IMR-90 (cell line): Measurements from ENCODE around the gene NTRK2. TPM values are rescaled to one million over a fixed set of nuclear protein-coding genes. Genes with fewer than 3 reads are reported as not detected.

Source experiments
- ATAC-seq: fragments of 200-7000 bp; cut with Tn5 transposase; 2 replicates; pipeline ENCODE4 v1.9.1; 2020; ENCODE audit warnings: low read depth, mild to moderate bottlenecking, moderate library complexity
- BruUV-seq: library from RNA; stranded (reverse); fragments of 400-500 nt; replicated peaks from 2 replicates; lab custom pipeline; 2021; lab: Mats Ljungman, UMichigan
- CTCF ChIA-PET: fragments of 300-600 bp; formaldehyde crosslinking; extraction: SDS; loops from one replicate; lab custom pipeline; 2021; ENCODE audit warnings: antibody characterized with exemption; lab: Yijun Ruan, JAX
- POLR2A ChIA-PET: fragments of 300-600 bp; sonication (Branson Sonifier 250); formaldehyde crosslinking; loops from one replicate; lab custom pipeline; 2022; ENCODE audit warnings: antibody characterized with exemption; ENCODE audit not compliant: unreplicated experiment; lab: Charles Lee
- DNase-seq: peaks from one replicate; pipeline ENCODE4 v3.0.0; 2013
- H2AFZ ChIP-seq: replicated peaks from 2 replicates; pipeline ENCODE3; 2013; ENCODE audit warnings: low read length, mild to moderate bottlenecking; ENCODE audit not compliant: poor library complexity
- H2AK5ac ChIP-seq: 2 replicates; pipeline ENCODE4 v1.6.1; 2013; ENCODE audit warnings: low read depth, low read length, inconsistent platforms
- H2AK9ac ChIP-seq: replicated peaks from 2 replicates; pipeline ENCODE3; 2013; ENCODE audit warnings: mild to moderate bottlenecking, low read depth, low read length, moderate library complexity; ENCODE audit not compliant: poor library complexity
- H2BK120ac ChIP-seq: 2 replicates; pipeline ENCODE4 v1.6.1; 2013; ENCODE audit warnings: low read depth, low read length, inconsistent platforms
- H2BK15ac ChIP-seq: 3 replicates; pipeline ENCODE4 v1.6.1; 2013; ENCODE audit warnings: low read depth, low read length, inconsistent platforms
- H2BK20ac ChIP-seq: 2 replicates; pipeline ENCODE4 v1.6.1; 2013; ENCODE audit warnings: low read depth, mild to moderate bottlenecking, inconsistent platforms, low read length, moderate library complexity
- H2BK5ac ChIP-seq: 2 replicates; pipeline ENCODE4 v1.6.1; 2013; ENCODE audit warnings: mild to moderate bottlenecking, low read depth, low read length, inconsistent platforms; ENCODE audit not compliant: poor library complexity, severe bottlenecking
- H3K14ac ChIP-seq: replicated peaks from 2 replicates; pipeline ENCODE4 v1.6.1; 2013; ENCODE audit warnings: low read depth, low read length, inconsistent platforms
- H3K18ac ChIP-seq: 2 replicates; pipeline ENCODE4 v1.6.1; 2013; ENCODE audit warnings: low read depth, low read length, control low read depth
- H3K23ac ChIP-seq: 2 replicates; pipeline ENCODE4 v1.6.1; 2013; ENCODE audit warnings: low read depth, low read length, inconsistent platforms
- H3K27ac ChIP-seq: 2 replicates; pipeline ENCODE4 v1.5.1; 2013; ENCODE audit warnings: mild to moderate bottlenecking, control low read depth, low read length; ENCODE audit not compliant: insufficient read depth
- H3K27me3 ChIP-seq: 2 replicates; pipeline ENCODE4 v1.6.1; 2013; ENCODE audit warnings: low read length; ENCODE audit not compliant: control insufficient read depth, insufficient read depth
- H3K36me3 ChIP-seq: 2 replicates; pipeline ENCODE4 v1.6.1; 2013; ENCODE audit warnings: low read length, mixed read lengths; ENCODE audit not compliant: control insufficient read depth, insufficient read depth
- H3K4ac ChIP-seq: 2 replicates; pipeline ENCODE4 v1.6.1; 2013; ENCODE audit warnings: low read depth, low read length, inconsistent platforms
- H3K4me1 ChIP-seq: 2 replicates; pipeline ENCODE4 v1.6.1; 2013; ENCODE audit warnings: low read length, mixed read lengths; ENCODE audit not compliant: control insufficient read depth, insufficient read depth
- H3K4me2 ChIP-seq: 2 replicates; pipeline ENCODE4 v1.6.1; 2013; ENCODE audit warnings: low read depth, mild to moderate bottlenecking, control low read depth, low read length, moderate library complexity
- H3K4me3 ChIP-seq: 2 replicates; pipeline ENCODE4 v1.5.1; 2013; ENCODE audit warnings: low read depth, mild to moderate bottlenecking, control low read depth, low read length, moderate library complexity; ENCODE audit not compliant: insufficient read depth
- H3K56ac ChIP-seq: 2 replicates; pipeline ENCODE4 v1.6.1; 2013; ENCODE audit warnings: low read length, inconsistent platforms; ENCODE audit not compliant: insufficient read depth; ENCODE audit errors: extremely low read depth
- H3K79me1 ChIP-seq, 2 experiments: 2 replicates each; pipeline ENCODE4 v1.6.1; 2013; ENCODE audit warnings: low read length in 2 of 2, inconsistent platforms in 1 of 2, low read depth in 1 of 2
- H3K9ac ChIP-seq: 2 replicates; pipeline ENCODE4 v1.6.1; 2013; ENCODE audit warnings: low read depth, low read length, control low read depth
- H3K9me1 ChIP-seq: 2 replicates; pipeline ENCODE4 v1.6.1; 2013; ENCODE audit warnings: low read length, inconsistent platforms; ENCODE audit not compliant: insufficient read depth
- H3K9me3 ChIP-seq: 2 replicates; pipeline ENCODE4 v1.6.1; 2013; ENCODE audit warnings: low read length; ENCODE audit not compliant: control insufficient read depth, insufficient read depth
- H4K20me1 ChIP-seq: 2 replicates; pipeline ENCODE4 v1.6.1; 2013; ENCODE audit warnings: low read length, inconsistent platforms; ENCODE audit not compliant: insufficient read depth
- H4K5ac ChIP-seq: 2 replicates; pipeline ENCODE4 v1.6.1; 2013; ENCODE audit warnings: mild to moderate bottlenecking, low read depth, low read length, control low read depth
- H4K8ac ChIP-seq, 2 experiments: 2 replicates each; pipeline ENCODE4 v1.6.1; 2013; ENCODE audit warnings: low read depth in 2 of 2, low read length in 2 of 2, control low read depth in 1 of 2, inconsistent platforms in 1 of 2
- H4K91ac ChIP-seq: 2 replicates; pipeline ENCODE4 v1.6.1; 2013; ENCODE audit warnings: low read depth, low read length, inconsistent platforms; ENCODE audit not compliant: insufficient read depth
- BHLHE40 ChIP-seq: fragments of 150-350 bp; IDR thresholded peaks from 2 replicates; pipeline ENCODE4 v1.6.1; 2016; ENCODE audit warnings: mild to moderate bottlenecking, low read depth, low read length
- CEBPB ChIP-seq: IDR thresholded peaks from 2 replicates; pipeline ENCODE4 v1.6.1; 2012; ENCODE audit warnings: low read depth, low read length, improper control_type of control experiment
- CHD1 ChIP-seq: IDR thresholded peaks from 2 replicates; pipeline ENCODE4 v1.6.1; 2012; ENCODE audit warnings: low read depth, low read length, improper control_type of control experiment
- CTCF ChIP-seq: conservative IDR thresholded peaks from 2 replicates; pipeline ENCODE4 v1.5.1; 2012; ENCODE audit warnings: mild to moderate bottlenecking, low read depth, low read length, improper control_type of control experiment
- ELK1 ChIP-seq: fragments of 150-350 bp; IDR thresholded peaks from 2 replicates; pipeline ENCODE4 v1.6.1; 2016; ENCODE audit warnings: low read depth, mild to moderate bottlenecking, low read length, moderate library complexity, borderline replicate concordance
- FOS ChIP-seq: fragments of 150-350 bp; IDR thresholded peaks from 2 replicates; pipeline ENCODE4 v1.6.1; 2016; ENCODE audit warnings: low read depth, low read length
- MAFK ChIP-seq: IDR thresholded peaks from 2 replicates; pipeline ENCODE4 v1.6.1; 2012; ENCODE audit warnings: low read depth, low read length, improper control_type of control experiment
- MAZ ChIP-seq: IDR thresholded peaks from 2 replicates; pipeline ENCODE4 v1.6.1; 2012; ENCODE audit warnings: low read depth, mild to moderate bottlenecking, low read length, improper control_type of control experiment, moderate library complexity, borderline replicate concordance
- MXI1 ChIP-seq: IDR thresholded peaks from 2 replicates; pipeline ENCODE4 v1.6.1; 2012; ENCODE audit warnings: low read depth, mild to moderate bottlenecking, low read length, moderate library complexity, borderline replicate concordance
- NFE2L2 ChIP-seq: fragments of 150-350 bp; IDR thresholded peaks from 2 replicates; pipeline ENCODE4 v1.6.1; 2016; ENCODE audit warnings: low read depth, mild to moderate bottlenecking, low read length
- POLR2A ChIP-seq: IDR thresholded peaks from 2 replicates; pipeline ENCODE4 v1.6.1; 2012; ENCODE audit warnings: mild to moderate bottlenecking, low read depth, low read length
- RAD21 ChIP-seq: IDR thresholded peaks from 2 replicates; pipeline ENCODE4 v1.6.1; 2012; ENCODE audit warnings: low read length, improper control_type of control experiment
- RCOR1 ChIP-seq: IDR thresholded peaks from 2 replicates; pipeline ENCODE4 v1.6.1; 2012; ENCODE audit warnings: mild to moderate bottlenecking, low read length, improper control_type of control experiment; ENCODE audit not compliant: insufficient replicate concordance
- RFX5 ChIP-seq: IDR thresholded peaks from 2 replicates; pipeline ENCODE4 v1.8.0; 2012; ENCODE audit warnings: low read depth, mild to moderate bottlenecking, low read length, moderate library complexity
- SMC3 ChIP-seq: fragments of 150-350 bp; IDR thresholded peaks from 2 replicates; pipeline ENCODE4 v1.6.1; 2016; ENCODE audit warnings: low read depth, mild to moderate bottlenecking, antibody characterized with exemption, low read length, moderate library complexity
- USF2 ChIP-seq: fragments of 150-350 bp; IDR thresholded peaks from 2 replicates; pipeline ENCODE4 v1.6.1; 2017; ENCODE audit warnings: mild to moderate bottlenecking, antibody characterized with exemption, low read length, low read depth
- WGBS, 2 experiments: methylation state at CpG; one replicate each; pipeline versions ENCODE4 v1.1.5 to v1.1.7; 2013; ENCODE audit warnings: missing lambda C conversion rate in 2 of 2; ENCODE audit not compliant: insufficient read length in 1 of 2; ENCODE audit errors: extremely low coverage in 2 of 2; 5-methylcytosine and 5-hydroxymethylcytosine counted together
- dilution Hi-C: fragments of 300-500 bp; cut with HindIII; formaldehyde crosslinking; loops from one replicate; pipeline ENCODE4 v1.14.3; 2018; ENCODE audit warnings: low sequenced_read_pairs; ENCODE audit not compliant: unreplicated experiment
- in situ Hi-C: fragments of 300-500 bp; cut with MboI; formaldehyde crosslinking; loops from 3 replicates; pipeline ENCODE4 v1.14.3; 2019; ENCODE audit warnings: low sequenced_read_pairs, inconsistent platforms, mixed read lengths
- intact Hi-C: fragments of 100-400 bp; cut with micrococcal nuclease; formaldehyde crosslinking; loops from 2 replicates; pipeline ENCODE4 v1.10.0; 2022
- polyA plus RNA-seq, 3 experiments: library from polyadenylated mRNA; depleted of rRNA; stranded (reverse); fragments of >200 nt; gene quantifications; 2 replicates each; pipeline ENCODE4 v1.2.3, GENCODE V29; 2012; ENCODE audit warnings: low replicate concordance in 1 of 3
- total RNA-seq: library from RNA; depleted of rRNA; stranded (reverse); fragments of >200 nt; gene quantifications from 2 replicates; pipeline ENCODE4 v1.2.3, GENCODE V29; 2012

NTRK2 gene
- total and polyA plus RNA-seq, 2 of the 4 experiments (the other 2 are of a cell fraction), result under 0.01 to 0.02 TPM

- no peaks in the 10 kb centered on the region for H3K79me1 ChIP-seq
- H4K91ac ChIP-seq, result no peak overlapping the region
- H3K18ac ChIP-seq, result no peak overlapping the region
- H2BK20ac ChIP-seq, result no peak overlapping the region
- dilution Hi-C loops, result no loop called here
- no peak overlapping the region for H4K8ac ChIP-seq
- no peak overlapping the region for H2BK15ac ChIP-seq
- ChIA-PET POLR2A (no interaction called here), CTCF (no interaction called here)
- H3K14ac ChIP-seq, result no peak overlapping the region
- peak overlapping the region; percentile 54 for H2BK5ac ChIP-seq
- BruUV-seq, result no TSS peak
- no peak overlapping the region for H3K27ac ChIP-seq
- no peak overlapping the region for H2AK5ac ChIP-seq
- no peaks in the 10 kb centered on the region for H3K9me3 ChIP-seq
- no CpG with 5 or more reads among the region's 3 CpGs for WGBS, 2 experiments
- H3K56ac ChIP-seq, result no peak overlapping the region
- peak overlapping the region; percentile 40; the same call in 1 of the 2 replicates for H3K4me2 ChIP-seq
- no peak overlapping the region for H4K5ac ChIP-seq
- ATAC-seq, result no peak
- H3K36me3 ChIP-seq, result no peaks in the 10 kb centered on the region
- H3K9me1 ChIP-seq, result no peaks in the 10 kb centered on the region
- DNase-seq, result peak; percentile 24
- H3K27me3 ChIP-seq, result no peaks in the 10 kb centered on the region
- H2AK9ac ChIP-seq, result peak overlapping the region; percentile 3
- H4K20me1 ChIP-seq, result no peaks in the 10 kb centered on the region
- H2AFZ ChIP-seq, result peak overlapping the region; percentile 23
- TF ChIP-seq POLR2A, result no peak
- no peak for TF ChIP-seq CHD1
- TF ChIP-seq SMC3, result no peak
- no peak for TF ChIP-seq MXI1
- no peak for TF ChIP-seq CEBPB
- no peak for TF ChIP-seq ELK1
- TF ChIP-seq BHLHE40, result no peak
- TF ChIP-seq MAZ, result no peak
- no peak for TF ChIP-seq RCOR1
- TF ChIP-seq NFE2L2, result no peak
- no peak for TF ChIP-seq RFX5
- no peak for TF ChIP-seq MAFK
- TF ChIP-seq USF2, result no peak
- TF ChIP-seq CTCF, result no peak
- no peak for TF ChIP-seq FOS
- TF ChIP-seq RAD21, result no peak
- peaks cover 1% of the 10 kb centered on the region; the same call in 1 of the 2 replicates for H3K4me1 ChIP-seq
- no peak overlapping the region for H3K4ac ChIP-seq
- no peak overlapping the region for H3K23ac ChIP-seq
- no peak overlapping the region for H3K4me3 ChIP-seq
- no peak overlapping the region for H2BK120ac ChIP-seq
- in situ Hi-C loops, result no loop called here
- no peak overlapping the region for H3K9ac ChIP-seq
- intact Hi-C loops, result no loop called here
Observed at GRCh38 chr9:84754461-84754860, 84.9 kb downstream of the NTRK2 start.
